IMR-90 (cell line): ENCODE measurements around the gene OR8B2. TPM values are rescaled to one million over a fixed set of nuclear protein-coding genes. Genes with fewer than 3 reads are reported as not detected.

Experiments used
- ATAC-seq: fragments of 200-7000 bp; cut with Tn5 transposase; 2 replicates; pipeline ENCODE4 v1.9.1; 2020; ENCODE audit warnings: low read depth, mild to moderate bottlenecking, moderate library complexity
- BruUV-seq: library from RNA; stranded (reverse); fragments of 400-500 nt; replicated peaks from 2 replicates; lab custom pipeline; 2021; lab: Mats Ljungman, UMichigan
- CTCF ChIA-PET: fragments of 300-600 bp; formaldehyde crosslinking; extraction: SDS; loops from one replicate; lab custom pipeline; 2021; ENCODE audit warnings: antibody characterized with exemption; lab: Yijun Ruan, JAX
- POLR2A ChIA-PET: fragments of 300-600 bp; sonication (Branson Sonifier 250); formaldehyde crosslinking; loops from one replicate; lab custom pipeline; 2022; ENCODE audit warnings: antibody characterized with exemption; ENCODE audit not compliant: unreplicated experiment; lab: Charles Lee
- DNase-seq: peaks from one replicate; pipeline ENCODE4 v3.0.0; 2013
- H2AFZ ChIP-seq: replicated peaks from 2 replicates; pipeline ENCODE3; 2013; ENCODE audit warnings: low read length, mild to moderate bottlenecking; ENCODE audit not compliant: poor library complexity
- H2AK5ac ChIP-seq: 2 replicates; pipeline ENCODE4 v1.6.1; 2013; ENCODE audit warnings: low read depth, low read length, inconsistent platforms
- H2AK9ac ChIP-seq: replicated peaks from 2 replicates; pipeline ENCODE3; 2013; ENCODE audit warnings: mild to moderate bottlenecking, low read depth, low read length, moderate library complexity; ENCODE audit not compliant: poor library complexity
- H2BK120ac ChIP-seq: 2 replicates; pipeline ENCODE4 v1.6.1; 2013; ENCODE audit warnings: low read depth, low read length, inconsistent platforms
- H2BK15ac ChIP-seq: 3 replicates; pipeline ENCODE4 v1.6.1; 2013; ENCODE audit warnings: low read depth, low read length, inconsistent platforms
- H2BK20ac ChIP-seq: 2 replicates; pipeline ENCODE4 v1.6.1; 2013; ENCODE audit warnings: low read depth, mild to moderate bottlenecking, inconsistent platforms, low read length, moderate library complexity
- H2BK5ac ChIP-seq: 2 replicates; pipeline ENCODE4 v1.6.1; 2013; ENCODE audit warnings: mild to moderate bottlenecking, low read depth, low read length, inconsistent platforms; ENCODE audit not compliant: poor library complexity, severe bottlenecking
- H3K14ac ChIP-seq: replicated peaks from 2 replicates; pipeline ENCODE4 v1.6.1; 2013; ENCODE audit warnings: low read depth, low read length, inconsistent platforms
- H3K18ac ChIP-seq: 2 replicates; pipeline ENCODE4 v1.6.1; 2013; ENCODE audit warnings: low read depth, low read length, control low read depth
- H3K23ac ChIP-seq: 2 replicates; pipeline ENCODE4 v1.6.1; 2013; ENCODE audit warnings: low read depth, low read length, inconsistent platforms
- H3K27ac ChIP-seq: 2 replicates; pipeline ENCODE4 v1.5.1; 2013; ENCODE audit warnings: mild to moderate bottlenecking, control low read depth, low read length; ENCODE audit not compliant: insufficient read depth
- H3K27me3 ChIP-seq: 2 replicates; pipeline ENCODE4 v1.6.1; 2013; ENCODE audit warnings: low read length; ENCODE audit not compliant: control insufficient read depth, insufficient read depth
- H3K36me3 ChIP-seq: 2 replicates; pipeline ENCODE4 v1.6.1; 2013; ENCODE audit warnings: low read length, mixed read lengths; ENCODE audit not compliant: control insufficient read depth, insufficient read depth
- H3K4ac ChIP-seq: 2 replicates; pipeline ENCODE4 v1.6.1; 2013; ENCODE audit warnings: low read depth, low read length, inconsistent platforms
- H3K4me1 ChIP-seq: 2 replicates; pipeline ENCODE4 v1.6.1; 2013; ENCODE audit warnings: low read length, mixed read lengths; ENCODE audit not compliant: control insufficient read depth, insufficient read depth
- H3K4me2 ChIP-seq: 2 replicates; pipeline ENCODE4 v1.6.1; 2013; ENCODE audit warnings: low read depth, mild to moderate bottlenecking, control low read depth, low read length, moderate library complexity
- H3K4me3 ChIP-seq: 2 replicates; pipeline ENCODE4 v1.5.1; 2013; ENCODE audit warnings: low read depth, mild to moderate bottlenecking, control low read depth, low read length, moderate library complexity; ENCODE audit not compliant: insufficient read depth
- H3K56ac ChIP-seq: 2 replicates; pipeline ENCODE4 v1.6.1; 2013; ENCODE audit warnings: low read length, inconsistent platforms; ENCODE audit not compliant: insufficient read depth; ENCODE audit errors: extremely low read depth
- H3K79me1 ChIP-seq, 2 experiments: 2 replicates each; pipeline ENCODE4 v1.6.1; 2013; ENCODE audit warnings: low read length in 2 of 2, inconsistent platforms in 1 of 2, low read depth in 1 of 2
- H3K9ac ChIP-seq: 2 replicates; pipeline ENCODE4 v1.6.1; 2013; ENCODE audit warnings: low read depth, low read length, control low read depth
- H3K9me1 ChIP-seq: 2 replicates; pipeline ENCODE4 v1.6.1; 2013; ENCODE audit warnings: low read length, inconsistent platforms; ENCODE audit not compliant: insufficient read depth
- H3K9me3 ChIP-seq: 2 replicates; pipeline ENCODE4 v1.6.1; 2013; ENCODE audit warnings: low read length; ENCODE audit not compliant: control insufficient read depth, insufficient read depth
- H4K20me1 ChIP-seq: 2 replicates; pipeline ENCODE4 v1.6.1; 2013; ENCODE audit warnings: low read length, inconsistent platforms; ENCODE audit not compliant: insufficient read depth
- H4K5ac ChIP-seq: 2 replicates; pipeline ENCODE4 v1.6.1; 2013; ENCODE audit warnings: mild to moderate bottlenecking, low read depth, low read length, control low read depth
- H4K8ac ChIP-seq, 2 experiments: 2 replicates each; pipeline ENCODE4 v1.6.1; 2013; ENCODE audit warnings: low read depth in 2 of 2, low read length in 2 of 2, control low read depth in 1 of 2, inconsistent platforms in 1 of 2
- H4K91ac ChIP-seq: 2 replicates; pipeline ENCODE4 v1.6.1; 2013; ENCODE audit warnings: low read depth, low read length, inconsistent platforms; ENCODE audit not compliant: insufficient read depth
- FOS ChIP-seq: fragments of 150-350 bp; IDR thresholded peaks from 2 replicates; pipeline ENCODE4 v1.6.1; 2016; ENCODE audit warnings: low read depth, low read length
- MAFK ChIP-seq: IDR thresholded peaks from 2 replicates; pipeline ENCODE4 v1.6.1; 2012; ENCODE audit warnings: low read depth, low read length, improper control_type of control experiment
- NFE2L2 ChIP-seq: fragments of 150-350 bp; IDR thresholded peaks from 2 replicates; pipeline ENCODE4 v1.6.1; 2016; ENCODE audit warnings: low read depth, mild to moderate bottlenecking, low read length
- WGBS, 2 experiments: methylation state at CpG; one replicate each; pipeline versions ENCODE4 v1.1.5 to v1.1.7; 2013; ENCODE audit warnings: missing lambda C conversion rate in 2 of 2; ENCODE audit not compliant: insufficient read length in 1 of 2; ENCODE audit errors: extremely low coverage in 2 of 2; 5-methylcytosine and 5-hydroxymethylcytosine counted together
- dilution Hi-C: fragments of 300-500 bp; cut with HindIII; formaldehyde crosslinking; loops from one replicate; pipeline ENCODE4 v1.14.3; 2018; ENCODE audit warnings: low sequenced_read_pairs; ENCODE audit not compliant: unreplicated experiment
- in situ Hi-C: fragments of 300-500 bp; cut with MboI; formaldehyde crosslinking; loops from 3 replicates; pipeline ENCODE4 v1.14.3; 2019; ENCODE audit warnings: low sequenced_read_pairs, inconsistent platforms, mixed read lengths
- intact Hi-C: fragments of 100-400 bp; cut with micrococcal nuclease; formaldehyde crosslinking; loops from 2 replicates; pipeline ENCODE4 v1.10.0; 2022
- polyA plus RNA-seq, 3 experiments: library from polyadenylated mRNA; depleted of rRNA; stranded (reverse); fragments of >200 nt; gene quantifications; 2 replicates each; pipeline ENCODE4 v1.2.3, GENCODE V29; 2012; ENCODE audit warnings: low replicate concordance in 1 of 3
- total RNA-seq: library from RNA; depleted of rRNA; stranded (reverse); fragments of >200 nt; gene quantifications from 2 replicates; pipeline ENCODE4 v1.2.3, GENCODE V29; 2012

The OR8B2 gene
- total and polyA plus RNA-seq, 2 of the 4 experiments (the other 2 are of a cell fraction) = not detected

- Histone ChIP-seq H3K9me1 (no peaks in the 10 kb centered on the region), H3K4ac (no peak within 1 kb of the TSS), H4K91ac (no peak within 1 kb of the TSS), H3K23ac (no peak within 1 kb of the TSS), H2BK20ac (no peak within 1 kb of the TSS), H3K9ac (no peak within 1 kb of the TSS), H3K14ac (no peak within 1 kb of the TSS), H3K36me3 (no peaks in the 10 kb centered on the region), H3K56ac (no peak within 1 kb of the TSS), H2BK15ac (no peak within 1 kb of the TSS), H4K5ac (no peak within 1 kb of the TSS), H2BK5ac (no peak within 1 kb of the TSS), H2AK9ac (no peak within 1 kb of the TSS), H2BK120ac (no peak within 1 kb of the TSS), H3K79me1 (no peaks in the 10 kb centered on the region), H3K18ac (no peak within 1 kb of the TSS), H2AK5ac (no peak within 1 kb of the TSS), H4K20me1 (no peaks in the 10 kb centered on the region), H3K4me2 (no peak within 1 kb of the TSS), H3K27ac (no peak within 1 kb of the TSS), H3K4me1 (no peaks in the 10 kb centered on the region), H3K27me3 (peaks cover 5% of the 10 kb centered on the region), H3K4me3 (no peak within 1 kb of the TSS), H3K9me3 (no peaks in the 10 kb centered on the region), H4K8ac (no peak within 1 kb of the TSS), H2AFZ (no peak within 1 kb of the TSS)
- 71% methylated on average over 1 of the region's 2 CpGs; no CpG with 5 or more reads in 1 of the 2 experiments for WGBS, 2 experiments
- TF ChIP-seq FOS (no peak), MAFK (0 out of 2 replicates have a peak, but pooled peaks have one; percentile 24), NFE2L2 (peak; percentile 85)
- intact Hi-C loops = no loop called here
- ChIA-PET CTCF (no interaction called here), POLR2A (no interaction called here)
- no TSS peak for BruUV-seq
- dilution Hi-C loops = no loop called here
- in situ Hi-C loops = loop anchor here (25.0 kb wide), 1 partner anchor 388 kb away; the partner anchor contains the start of gene MSANTD2
- DNase-seq (no peak), ATAC-seq (no peak)
Observed at GRCh38 chr11:124424384-124424921, 40.2 kb upstream of the OR8B2 start, which contains the start of gene OR8B4. OR8B4 (minus strand) TSS chr11:124424871; CDS start chr11:124424871, 0 bp downstream.
